Measurements from ENCODE around the gene ORM1. TPM values are rescaled to one million over a fixed set of nuclear protein-coding genes. Genes with fewer than 3 reads are reported as not detected.

The ORM1 gene
- total RNA-seq, 1 donor from 2014 or later = not detected

GRCh38 chr9:114301798-114302565 is 20.9 kb upstream of the ORM1 start:
- H3K27me3 ChIP-seq (ENCODE audit: control insufficient read depth, insufficient read depth, low read length) = no peaks in the 10 kb centered on the region

DNA sequence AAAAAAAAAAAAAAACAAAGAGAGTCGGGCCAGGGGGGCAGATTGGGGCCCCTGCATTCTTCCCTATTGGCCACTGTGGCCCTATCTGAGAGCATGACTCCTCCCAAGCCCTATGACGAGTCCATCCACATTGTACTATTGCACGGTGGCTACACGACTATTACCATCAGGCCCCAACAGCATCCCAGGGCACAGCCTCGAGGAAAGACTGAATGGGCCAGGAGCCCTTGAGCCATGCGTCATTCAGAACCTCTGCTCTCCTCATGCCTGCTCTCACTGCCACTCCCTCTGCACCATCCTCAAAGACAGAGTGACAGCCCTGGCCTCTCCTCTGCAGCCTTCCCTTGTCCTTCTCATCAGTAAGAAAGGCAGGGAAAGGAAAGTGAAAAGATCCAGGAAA is 20.2 kb upstream of the ORM1 start:
- no peak for DNase-seq (ENCODE audit: low read depth)
- Histone ChIP-seq H3K27me3 (ENCODE audit: control insufficient read depth, insufficient read depth, low read length) (no peaks in the 10 kb centered on the region), H3K36me3 (ENCODE audit: control insufficient read depth, insufficient read depth, low read length) (peaks cover 16% of the 10 kb centered on the region), H3K4me3 (ENCODE audit: low read depth, low read length) (no peak overlapping the region)
- TF ChIP-seq, protein P1, sequence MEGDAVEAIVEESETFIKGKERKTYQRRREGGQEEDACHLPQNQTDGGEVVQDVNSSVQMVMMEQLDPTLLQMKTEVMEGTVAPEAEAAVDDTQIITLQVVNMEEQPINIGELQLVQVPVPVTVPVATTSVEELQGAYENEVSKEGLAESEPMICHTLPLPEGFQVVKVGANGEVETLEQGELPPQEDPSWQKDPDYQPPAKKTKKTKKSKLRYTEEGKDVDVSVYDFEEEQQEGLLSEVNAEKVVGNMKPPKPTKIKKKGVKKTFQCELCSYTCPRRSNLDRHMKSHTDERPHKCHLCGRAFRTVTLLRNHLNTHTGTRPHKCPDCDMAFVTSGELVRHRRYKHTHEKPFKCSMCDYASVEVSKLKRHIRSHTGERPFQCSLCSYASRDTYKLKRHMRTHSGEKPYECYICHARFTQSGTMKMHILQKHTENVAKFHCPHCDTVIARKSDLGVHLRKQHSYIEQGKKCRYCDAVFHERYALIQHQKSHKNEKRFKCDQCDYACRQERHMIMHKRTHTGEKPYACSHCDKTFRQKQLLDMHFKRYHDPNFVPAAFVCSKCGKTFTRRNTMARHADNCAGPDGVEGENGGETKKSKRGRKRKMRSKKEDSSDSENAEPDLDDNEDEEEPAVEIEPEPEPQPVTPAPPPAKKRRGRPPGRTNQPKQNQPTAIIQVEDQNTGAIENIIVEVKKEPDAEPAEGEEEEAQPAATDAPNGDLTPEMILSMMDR (IDR thresholded peaks at IDR 0.05; ENCODE audit: insufficient read depth, low read length, severe bottlenecking) = no peak
- no peak for FAIRE-seq

More at GRCh38 chr9:114301798-114302565, 20.9 kb upstream of the ORM1 start:
- Histone ChIP-seq H3K4me3 (ENCODE audit: low read depth, low read length) (no peak overlapping the region), H3K36me3 (ENCODE audit: control insufficient read depth, insufficient read depth, low read length) (peaks cover 14% of the 10 kb centered on the region)
- no peak for DNase-seq (ENCODE audit: low read depth)
- TF ChIP-seq, protein P1 (IDR thresholded peaks at IDR 0.05; ENCODE audit: insufficient read depth, low read length, severe bottlenecking) = no peak
- no peak for FAIRE-seq

GRCh38 chr9:114303571-114303970 is 19.3 kb upstream of the ORM1 start:
- Histone ChIP-seq H3K36me3 (ENCODE audit: control insufficient read depth, insufficient read depth, low read length) (peaks cover 19% of the 10 kb centered on the region), H3K4me3 (ENCODE audit: low read depth, low read length) (no peak overlapping the region), H3K27me3 (ENCODE audit: control insufficient read depth, insufficient read depth, low read length) (no peaks in the 10 kb centered on the region)
- FAIRE-seq (no peak), DNase-seq (ENCODE audit: low read depth) (no peak)
- TF ChIP-seq, protein P1 (IDR thresholded peaks at IDR 0.05; ENCODE audit: insufficient read depth, low read length, severe bottlenecking) = no peak

- FAIRE-seq = no peak
- H3K27me3 ChIP-seq (ENCODE audit: control insufficient read depth, insufficient read depth, low read length) = no peaks in the 10 kb centered on the region
- TF ChIP-seq, protein P1 (IDR thresholded peaks at IDR 0.05; ENCODE audit: insufficient read depth, low read length, severe bottlenecking) = no peak
- no peak for DNase-seq (ENCODE audit: low read depth)
- H3K36me3 ChIP-seq (ENCODE audit: control insufficient read depth, insufficient read depth, low read length) = peaks cover 22% of the 10 kb centered on the region
- H3K4me3 ChIP-seq (ENCODE audit: low read depth, low read length) = no peak overlapping the region
Observed at GRCh38 chr9:114303977-114304376, 18.9 kb upstream of the ORM1 start.

- H3K36me3 ChIP-seq (ENCODE audit: control insufficient read depth, insufficient read depth, low read length) = peaks cover 23% of the 10 kb centered on the region
- FAIRE-seq (no peak), DNase-seq (ENCODE audit: low read depth) (no peak)
- H3K27me3 ChIP-seq (ENCODE audit: control insufficient read depth, insufficient read depth, low read length) = no peaks in the 10 kb centered on the region
- TF ChIP-seq, protein P1 (IDR thresholded peaks at IDR 0.05; ENCODE audit: insufficient read depth, low read length, severe bottlenecking) = no peak
- H3K4me3 ChIP-seq (ENCODE audit: low read depth, low read length) = no peak overlapping the region
Observed at GRCh38 chr9:114304416-114305188, 18.3 kb upstream of the ORM1 start.

Measured in bronchial epithelial cell (primary cell).